ENCODE results near the gene SNTB2.

SNTB2 gene

DNA sequence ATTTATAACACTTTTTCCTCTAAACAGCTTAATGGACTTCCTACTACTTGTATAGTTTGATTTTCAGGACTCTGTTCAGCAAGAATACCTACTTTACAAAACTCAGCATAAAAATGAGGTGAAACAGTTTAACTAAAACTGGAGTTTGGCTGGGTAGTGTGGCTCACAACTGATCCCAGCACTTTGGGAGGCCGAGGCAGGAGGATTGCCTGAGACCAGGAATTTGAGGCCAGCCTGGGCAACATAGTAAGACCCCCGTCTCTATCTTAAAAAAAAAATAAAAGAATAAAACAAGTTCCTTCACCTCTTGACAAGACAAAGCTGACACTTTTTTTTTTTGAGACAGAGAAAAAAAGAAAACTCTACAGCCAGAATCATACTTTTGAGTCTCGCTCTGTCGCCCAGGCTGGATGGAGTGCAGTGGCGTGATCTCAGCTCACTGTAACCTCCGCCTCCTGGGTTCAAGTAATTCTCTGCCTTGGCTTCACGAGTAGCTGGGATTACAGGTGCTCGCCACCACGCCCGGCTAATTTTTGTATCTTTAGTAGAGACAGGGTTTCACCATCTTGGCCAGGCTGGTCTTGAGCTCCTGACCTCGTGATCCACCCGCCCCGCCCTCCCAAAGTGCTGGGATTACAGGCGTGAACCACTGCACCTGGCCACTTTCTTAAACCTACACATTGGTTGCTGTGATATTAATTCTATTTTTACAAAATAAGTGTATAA lies 140.8 kb downstream of the SNTB2 start:
- TF ChIP-seq CTCF (conservative IDR thresholded peaks at IDR 0.05) = no peak

DNA sequence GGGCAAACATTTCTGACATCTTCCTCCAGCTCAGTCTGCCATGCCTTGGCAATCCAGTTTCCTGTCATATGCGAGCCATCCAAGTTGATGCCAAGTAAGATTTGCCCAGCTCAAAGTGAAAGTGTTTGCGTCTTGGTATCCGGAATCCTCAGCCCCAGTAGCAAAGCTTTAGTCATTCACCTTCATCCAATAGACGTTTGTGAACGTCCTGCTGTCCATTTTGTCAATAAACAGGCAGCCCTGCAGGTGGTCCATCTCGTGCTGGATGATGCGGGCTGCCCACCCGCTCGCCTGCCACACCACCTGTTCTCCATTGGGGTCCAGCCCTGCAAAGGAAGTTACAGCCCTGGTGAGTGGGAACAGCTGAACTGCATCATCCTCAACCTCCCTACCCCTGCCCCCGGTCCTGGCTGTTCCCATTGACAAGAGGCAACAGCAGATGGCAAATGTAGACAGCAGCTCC lies 141.9 kb downstream of the SNTB2 start:
- H3K27ac ChIP-seq = peak overlapping the region; percentile 84
- no peak for TF ChIP-seq CTCF (conservative IDR thresholded peaks at IDR 0.05)

More for the DNA sequence above, 140.8 kb downstream of the SNTB2 start:
- H3K27ac ChIP-seq = peak overlapping the region; percentile 84

GRCh38 chr16:69329369-69330285 lies 142.7 kb downstream of the SNTB2 start:
- peak overlapping the region; percentile 84 for H3K27ac ChIP-seq
- no peak for TF ChIP-seq CTCF (conservative IDR thresholded peaks at IDR 0.05)

DNA sequence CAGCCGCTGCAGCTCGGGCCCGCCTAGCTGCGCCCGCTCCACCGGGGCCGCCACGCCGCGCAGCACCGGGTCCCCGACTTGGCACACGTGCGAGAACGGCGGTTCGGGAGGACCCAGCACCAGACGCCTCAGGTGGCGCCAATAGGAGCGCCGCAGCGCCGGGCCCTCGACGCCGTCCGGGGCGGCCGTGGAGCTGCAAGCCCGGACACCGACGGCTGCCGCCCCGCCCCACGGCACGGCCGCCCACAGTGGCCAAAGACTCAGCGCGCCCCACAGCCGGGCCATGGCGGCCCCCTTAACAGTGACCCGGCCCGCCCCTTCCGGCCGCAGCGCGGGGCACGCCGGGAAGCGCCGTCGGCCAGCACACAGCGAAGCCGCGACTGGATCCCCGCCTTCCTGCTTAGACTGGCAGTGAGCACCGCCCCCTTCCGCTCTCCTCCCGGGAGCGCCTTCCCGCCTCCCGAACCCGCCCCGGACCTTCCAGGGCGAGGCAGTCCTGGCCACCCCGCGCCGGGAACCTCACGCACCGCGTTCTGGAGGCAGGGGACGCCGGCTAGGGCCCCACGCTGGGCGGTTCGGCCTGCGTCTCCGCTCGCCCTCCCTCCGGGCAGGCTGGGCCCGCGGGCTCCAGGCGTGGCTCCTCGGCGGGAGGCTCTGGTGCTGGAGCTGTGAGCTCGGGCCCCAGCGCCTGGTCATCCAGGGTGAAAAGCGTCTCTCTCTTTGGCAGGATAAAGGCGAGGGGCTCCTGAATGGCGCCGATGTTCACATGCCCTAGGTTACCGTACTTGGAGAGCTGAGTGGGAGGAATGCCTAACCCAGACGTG lies 143.5 kb downstream of the SNTB2 start, which contains the start of gene PDF:
TSS of gene PDF (minus strand) at position 303 of the 824 bp plus-strand sequence. CDS start at position 285, 18 bp downstream.
- no peak for TF ChIP-seq CTCF (conservative IDR thresholded peaks at IDR 0.05)
- H3K27ac ChIP-seq = peak within 1 kb of the TSS; percentile 84

GRCh38 chr16:69334696-69335095 lies 147.7 kb downstream of the SNTB2 start:
- no peak for TF ChIP-seq CTCF (conservative IDR thresholded peaks at IDR 0.05)
- no peak overlapping the region for H3K27ac ChIP-seq

DNA sequence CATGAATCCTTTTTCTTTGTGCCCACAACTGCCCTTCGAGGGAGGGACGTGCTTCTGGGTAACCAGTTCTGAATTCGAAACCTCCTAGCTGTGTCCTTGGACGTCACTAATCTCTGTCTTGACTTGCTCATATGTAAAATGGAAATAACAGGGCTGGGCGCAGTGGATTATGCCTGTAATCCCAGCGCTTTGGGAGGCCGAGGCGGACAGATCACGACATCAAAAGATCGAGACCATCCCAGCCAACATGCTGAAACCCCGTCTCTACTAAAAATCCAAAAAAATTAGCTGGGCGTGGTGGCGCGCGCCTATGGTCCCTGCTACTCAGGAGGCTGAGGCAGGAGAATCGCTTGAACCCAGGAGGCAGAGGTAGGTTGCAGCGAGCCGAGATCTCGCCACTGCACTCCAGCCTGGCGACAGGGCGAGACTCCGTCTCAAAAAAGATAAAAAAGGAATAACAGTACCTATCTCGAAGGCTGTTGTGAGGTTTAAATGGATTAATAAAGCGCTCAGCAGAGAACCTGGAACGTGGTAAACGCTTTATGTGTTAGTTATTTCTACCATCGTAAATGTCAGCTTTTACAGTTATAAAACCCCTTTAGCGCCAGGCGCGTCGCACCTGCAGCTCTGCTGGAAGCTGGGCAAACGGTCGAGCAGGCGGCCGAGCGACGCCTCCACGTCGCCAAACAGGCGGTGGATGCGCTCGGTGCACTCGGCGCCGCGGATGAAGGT lies 151.8 kb downstream of the SNTB2 start:
- H3K27ac ChIP-seq = peak overlapping the region; percentile 90

More for the DNA sequence above, 151.8 kb downstream of the SNTB2 start:
- TF ChIP-seq CTCF (conservative IDR thresholded peaks at IDR 0.05) = no peak
